NCI-H1417 (cell line): ENCODE measurements around the gene SLC25A21.

ENCODE experiments used
- DNase-seq, 3 experiments: peaks; one replicate each; lab custom pipeline; 2025; lab: John Stamatoyannopoulos, UW

SLC25A21 gene

GRCh38 chr14:36662543-36663403, 509.6 kb downstream of the SLC25A21 start:
- DNase-seq, result peak; percentile 64 to 82 (median 81)

GRCh38 chr14:36662258-36662542, 510.2 kb downstream of the SLC25A21 start:
- peak in 1 of 3 experiments; percentile 59 for DNase-seq

- DNase-seq, result peak; percentile 98 to 99 (median 99)
Measured at GRCh38 chr14:36661506-36662257, 510.7 kb downstream of the SLC25A21 start, which contains the start of gene PAX9. Gene PAX9, plus strand, starts transcription at chr14:36661860. Its CDS starts 230 bp downstream, at chr14:36662090.

GRCh38 chr14:36660736-36661505, 511.5 kb downstream of the SLC25A21 start:
- peak; percentile 94 to 98 (median 96) for DNase-seq

- peak in 2 of 3 experiments; percentile 58 to 68 for DNase-seq
Measured at GRCh38 chr14:36659822-36660735, 512.3 kb downstream of the SLC25A21 start.

GRCh38 chr14:36659010-36659821, 513.2 kb downstream of the SLC25A21 start:
- DNase-seq, result no peak

- no peak for DNase-seq
Measured at GRCh38 chr14:36658123-36659009, 514.0 kb downstream of the SLC25A21 start.

- DNase-seq, result no peak
Measured at GRCh38 chr14:36657399-36658122, 514.8 kb downstream of the SLC25A21 start.

- DNase-seq, result no peak
Measured at GRCh38 chr14:36656687-36657398, 515.6 kb downstream of the SLC25A21 start.

GRCh38 chr14:36655963-36656686, 516.3 kb downstream of the SLC25A21 start:
- DNase-seq, result no peak

- DNase-seq, result no peak
Measured at GRCh38 chr14:36655571-36655962, 516.8 kb downstream of the SLC25A21 start.

GRCh38 chr14:36654794-36655381, 517.5 kb downstream of the SLC25A21 start:
- no peak for DNase-seq

GRCh38 chr14:36653962-36654793, 518.2 kb downstream of the SLC25A21 start:
- no peak for DNase-seq

- no peak for DNase-seq
Measured at GRCh38 chr14:36653413-36653812, 519.0 kb downstream of the SLC25A21 start.

GRCh38 chr14:36652542-36653201, 519.7 kb downstream of the SLC25A21 start:
- peak in 1 of 3 experiments; percentile 16 for DNase-seq
